Stomach (tissue), 4 donors: ENCODE data around the gene S100A12.

Experiments used
- CTCF ChIP-seq, 7 experiments: fragments of 450-650 bp in 4 of 7; fragments of 200-600 bp in 3 of 7; sonication (generic) in 3 of 7; IDR thresholded peaks; one replicate each; pipeline ENCODE4 v1.5.1; 2016 to 2019; ENCODE audit warnings: antibody characterized with exemption in 7 of 7, control low read depth in 2 of 7, mild to moderate bottlenecking in 1 of 7
- EP300 ChIP-seq: sonication (generic); formaldehyde crosslinking; IDR thresholded peaks from one replicate; pipeline ENCODE4 v1.6.1; 2017; ENCODE audit warnings: antibody characterized with exemption

- TF ChIP-seq CTCF (IDR thresholded peaks at IDR 0.05) = no peak
- no peak for TF ChIP-seq EP300
These were observed 18.2 kb downstream of the S100A12 start for GRCh38 chr1:153357076-153357852.
